ENCODE results near the gene ACBD4. TPM values are rescaled to one million over a fixed set of nuclear protein-coding genes. Genes with fewer than 3 reads are reported as not detected.

ACBD4 gene
- total and polyA plus RNA-seq, 2 of the 13 experiments (the other 11 are each of a cell fraction or from before 2014, with no cell fraction given), result 16.1 to 26.9 TPM

GRCh38 chr17:45149037-45149668, 13.7 kb downstream of the ACBD4 start (continued):
- TF ChIP-seq KDM5A (IDR thresholded peaks at IDR 0.05; ENCODE audit: borderline replicate concordance, low read length) (no peak; the same call in none of the 2 replicates), AKAP8 (CRISPR knock-in tag; IDR thresholded peaks at IDR 0.05) (no peak), ZBTB8A (CRISPR knock-in tag; IDR thresholded peaks at IDR 0.05; ENCODE audit: borderline replicate concordance, low read depth) (no peak), ZNF281 (CRISPR knock-in tag; IDR thresholded peaks at IDR 0.05; ENCODE audit: borderline replicate concordance) (peak; percentile 93), ZNF740 (CRISPR knock-in tag; IDR thresholded peaks at IDR 0.05) (peak; percentile 89), ZNF414 (CRISPR knock-in tag; IDR thresholded peaks at IDR 0.05) (no peak), ZBTB44 (CRISPR knock-in tag; IDR thresholded peaks at IDR 0.05) (no peak), SATB2 (CRISPR knock-in tag; IDR thresholded peaks at IDR 0.05) (no peak), FOXM1 (CRISPR knock-in tag; IDR thresholded peaks at IDR 0.05) (no peak), ZNF780A (CRISPR knock-in tag; IDR thresholded peaks at IDR 0.05) (no peak), LCORL (IDR thresholded peaks at IDR 0.05) (no peak), LCORL (CRISPR knock-in tag; IDR thresholded peaks at IDR 0.05) (no peak; the same call in 1 of the 2 replicates), GATAD1 (CRISPR knock-in tag; IDR thresholded peaks at IDR 0.05) (0 out of 2 replicates have a peak, but pooled peaks have one; percentile 16), SRSF9 (IDR thresholded peaks at IDR 0.05; ENCODE audit: borderline replicate concordance, insufficient read depth, low read depth, low read length, poor library complexity, severe bottlenecking) (no peak), FOXJ3 (CRISPR knock-in tag; IDR thresholded peaks at IDR 0.05; ENCODE audit: borderline replicate concordance) (no peak), ZBTB37 (CRISPR knock-in tag; IDR thresholded peaks at IDR 0.05) (no peak), JARID2 (CRISPR knock-in tag; IDR thresholded peaks at IDR 0.05; ENCODE audit: insufficient replicate concordance) (no peak), CBX1 (IDR thresholded peaks at IDR 0.05; ENCODE audit: low read depth) (peak; percentile 70), ZNF775 (CRISPR knock-in tag; IDR thresholded peaks at IDR 0.05; ENCODE audit: borderline replicate concordance) (no peak), ZNF784 (CRISPR knock-in tag; IDR thresholded peaks at IDR 0.05; ENCODE audit: borderline replicate concordance) (no peak; the same call in 1 of the 2 replicates), KLF11 (CRISPR knock-in tag; IDR thresholded peaks at IDR 0.05) (no peak)
